NOMO-1 treated with DMSO at 0.1 percent for 48 hours (cell line): Measurements from ENCODE around the gene NOP58.
"Not testable (repeated sequence)": the region's sequence is repeated elsewhere in the genome, so short reads cannot be mapped to it uniquely, and the experiment has no call there.

Source experiments
- DNase-seq: peaks from one replicate; lab custom pipeline; 2025; ENCODE audit not compliant: unreplicated experiment; lab: John Stamatoyannopoulos, UW

The NOP58 gene

GRCh38 chr2:202265467-202266277, at the start of gene NOP58:
Gene NOP58, plus strand, starts transcription at chr2:202265763. Its CDS starts 179 bp downstream, at chr2:202265942.
- DNase-seq, result peak; percentile 96

- DNase-seq, result no peak
Measured at GRCh38 chr2:202221873-202222272, 43.7 kb upstream of the NOP58 start.

- DNase-seq, result no peak
Measured at GRCh38 chr2:202237787-202238233, 27.8 kb upstream of the NOP58 start.

- peak; percentile 87 for DNase-seq
Measured at GRCh38 chr2:202238234-202239197, 27.0 kb upstream of the NOP58 start, which contains the start of gene SUMO1. Gene SUMO1, minus strand, starts transcription at chr2:202238597. Its CDS starts 146 bp downstream, at chr2:202238451.

GRCh38 chr2:202247710-202248109, 17.9 kb upstream of the NOP58 start:
- DNase-seq, result not testable (repeated sequence)

- DNase-seq, result peak; percentile 12
Measured at GRCh38 chr2:202249521-202250253, 15.9 kb upstream of the NOP58 start.

GRCh38 chr2:202251494-202251893, 14.1 kb upstream of the NOP58 start:
- no peak for DNase-seq

GRCh38 chr2:202261531-202261930, 4.0 kb upstream of the NOP58 start:
- DNase-seq, result no peak

- peak; percentile 6 for DNase-seq
Measured at GRCh38 chr2:202267495-202267894, 1.9 kb downstream of the NOP58 start.

GRCh38 chr2:202269585-202269984, 4.0 kb downstream of the NOP58 start:
- peak; percentile 5 for DNase-seq

- no peak for DNase-seq
Measured at GRCh38 chr2:202270487-202270886, 4.9 kb downstream of the NOP58 start.

GRCh38 chr2:202276078-202276720, 10.6 kb downstream of the NOP58 start:
- DNase-seq, result not testable (repeated sequence)

GRCh38 chr2:202278036-202278760, 12.6 kb downstream of the NOP58 start:
- DNase-seq, result peak; percentile 20

- peak; percentile 2 for DNase-seq
Measured at GRCh38 chr2:202278944-202279343, 13.4 kb downstream of the NOP58 start.

- DNase-seq, result no peak
Measured at GRCh38 chr2:202286595-202286994, 21.0 kb downstream of the NOP58 start.

- DNase-seq, result no peak
Measured at GRCh38 chr2:202289394-202290204, 24.0 kb downstream of the NOP58 start.

- no peak for DNase-seq
Measured at GRCh38 chr2:202290316-202290715, 24.8 kb downstream of the NOP58 start.

- DNase-seq, result no peak
Measured at GRCh38 chr2:202290970-202291369, 25.4 kb downstream of the NOP58 start.

GRCh38 chr2:202299712-202300111, 34.1 kb downstream of the NOP58 start:
- DNase-seq, result no peak
